T-helper 17 cell (primary cell): ENCODE data around the gene MYH11. TPM values are rescaled to one million over a fixed set of nuclear protein-coding genes. Genes with fewer than 3 reads are reported as not detected.
"Not testable (repeated sequence)": the region's sequence is repeated elsewhere in the genome, so short reads cannot be mapped to it uniquely, and the experiment has no call there.

ENCODE experiments used
- ATAC-seq: fragments of 150-1000 bp; cut with Tn5 transposase; 2 replicates; pipeline ENCODE4 v1.10.0; 2021; ENCODE audit warnings: mild to moderate bottlenecking, moderate library complexity
- DNase-seq, 3 donors: peaks; one replicate each; pipeline versions ENCODE4 v3.0.0 to v3.0.0-alpha.2; 2020 to 2021
- H3K9me3 ChIP-seq: one replicate; pipeline ENCODE4 v1.7.0; 2013; ENCODE audit warnings: low read length, mild to moderate bottlenecking; ENCODE audit not compliant: control insufficient read depth, poor library complexity, severe bottlenecking
- H3K27ac Mint-ChIP-seq: one replicate; pipeline ENCODE4 v1.8.0; 2022; ENCODE audit warnings: mild to moderate bottlenecking, moderate library complexity, mixed read lengths
- H3K27me3 Mint-ChIP-seq: one replicate; pipeline ENCODE4 v1.8.0; 2022; ENCODE audit warnings: mixed read lengths
- H3K36me3 Mint-ChIP-seq: one replicate; pipeline ENCODE4 v1.8.0; 2022; ENCODE audit warnings: low read depth, mixed read lengths
- H3K4me1 Mint-ChIP-seq: one replicate; pipeline ENCODE4 v1.8.0; 2022; ENCODE audit warnings: mild to moderate bottlenecking, mixed read lengths
- H3K4me3 Mint-ChIP-seq: one replicate; pipeline ENCODE4 v1.8.0; 2022; ENCODE audit warnings: mild to moderate bottlenecking, moderate library complexity, mixed read lengths
- total RNA-seq, 4 donors: library from RNA in 2 of 4; stranded (reverse) in 2 of 4; gene quantifications; one replicate each; pipeline ENCODE4 v1.2.3 and lab custom pipeline; 2022 to 2026

MYH11 gene
- total RNA-seq, 2 donors from 2014 or later: 0.22 to 0.29 TPM

- no peak overlapping the region for H3K4me3 Mint-ChIP-seq
- ATAC-seq (no peak), DNase-seq (no peak)
- peaks cover 15% of the 10 kb centered on the region for H3K4me1 Mint-ChIP-seq
- no peaks in the 10 kb centered on the region for H3K36me3 Mint-ChIP-seq
- H3K27me3 Mint-ChIP-seq: no peaks in the 10 kb centered on the region
- no peaks in the 10 kb centered on the region for H3K9me3 ChIP-seq
- H3K27ac Mint-ChIP-seq: no peak overlapping the region
Measured at GRCh38 chr16:15707332-15707731, 149.5 kb downstream of the MYH11 start.

GRCh38 chr16:15705064-15705565 lies 151.7 kb downstream of the MYH11 start:
- H3K36me3 Mint-ChIP-seq: no peaks in the 10 kb centered on the region

GRCh38 chr16:15704545-15704987 lies 152.3 kb downstream of the MYH11 start:
- H3K27ac Mint-ChIP-seq: peak overlapping the region; percentile 59
- H3K4me3 Mint-ChIP-seq: no peak overlapping the region
- H3K36me3 Mint-ChIP-seq: no peaks in the 10 kb centered on the region

More at GRCh38 chr16:15705064-15705565, 151.7 kb downstream of the MYH11 start:
- H3K4me1 Mint-ChIP-seq: peaks cover 11% of the 10 kb centered on the region
- no peak for DNase-seq
- no peak for ATAC-seq
- H3K9me3 ChIP-seq: no peaks in the 10 kb centered on the region
- no peaks in the 10 kb centered on the region for H3K27me3 Mint-ChIP-seq
- peak overlapping the region; percentile 59 for H3K27ac Mint-ChIP-seq
- H3K4me3 Mint-ChIP-seq: no peak overlapping the region

GRCh38 chr16:15703029-15703736 lies 153.6 kb downstream of the MYH11 start:
- Mint-ChIP-seq H3K27me3 (no peaks in the 10 kb centered on the region), H3K4me1 (peaks cover 13% of the 10 kb centered on the region), H3K4me3 (no peak overlapping the region), H3K27ac (peak overlapping the region; percentile 59), H3K36me3 (no peaks in the 10 kb centered on the region)
- H3K9me3 ChIP-seq: no peaks in the 10 kb centered on the region
- DNase-seq: no peak
- ATAC-seq: no peak

More at GRCh38 chr16:15704545-15704987, 152.3 kb downstream of the MYH11 start:
- peak; percentile 44 to 67 (median 46) for DNase-seq
- H3K9me3 ChIP-seq: no peaks in the 10 kb centered on the region
- Mint-ChIP-seq H3K27me3 (no peaks in the 10 kb centered on the region), H3K4me1 (peaks cover 12% of the 10 kb centered on the region)
- peak; percentile 78 for ATAC-seq

GRCh38 chr16:15701975-15702970 lies 154.6 kb downstream of the MYH11 start:
- Mint-ChIP-seq H3K36me3 (no peaks in the 10 kb centered on the region), H3K27me3 (no peaks in the 10 kb centered on the region), H3K4me1 (peaks cover 13% of the 10 kb centered on the region), H3K27ac (peak overlapping the region; percentile 16), H3K4me3 (no peak overlapping the region)
- DNase-seq (no peak), ATAC-seq (no peak)
- H3K9me3 ChIP-seq: no peaks in the 10 kb centered on the region

- peaks cover 13% of the 10 kb centered on the region for H3K4me1 Mint-ChIP-seq
- DNase-seq (no peak), ATAC-seq (no peak)
- no peak overlapping the region for H3K27ac Mint-ChIP-seq
- no peaks in the 10 kb centered on the region for H3K9me3 ChIP-seq
- no peaks in the 10 kb centered on the region for H3K36me3 Mint-ChIP-seq
- H3K4me3 Mint-ChIP-seq: no peak overlapping the region
- no peaks in the 10 kb centered on the region for H3K27me3 Mint-ChIP-seq
Measured at GRCh38 chr16:15701367-15701766, 155.5 kb downstream of the MYH11 start.

GRCh38 chr16:15699819-15700218 lies 157.0 kb downstream of the MYH11 start:
- H3K36me3 Mint-ChIP-seq: no peaks in the 10 kb centered on the region

GRCh38 chr16:15694499-15694898 lies 162.3 kb downstream of the MYH11 start:
- Mint-ChIP-seq H3K27me3 (no peaks in the 10 kb centered on the region), H3K36me3 (peaks cover 3% of the 10 kb centered on the region), H3K4me3 (no peak overlapping the region), H3K4me1 (peaks cover under 1% of the 10 kb centered on the region), H3K27ac (peak overlapping the region; percentile 85)
- no peaks in the 10 kb centered on the region for H3K9me3 ChIP-seq
- ATAC-seq (no peak), DNase-seq (no peak)

More at GRCh38 chr16:15699819-15700218, 157.0 kb downstream of the MYH11 start:
- ATAC-seq (no peak), DNase-seq (no peak)
- Mint-ChIP-seq H3K4me3 (no peak overlapping the region), H3K27ac (no peak overlapping the region), H3K4me1 (peaks cover 10% of the 10 kb centered on the region), H3K27me3 (no peaks in the 10 kb centered on the region)
- H3K9me3 ChIP-seq: no peaks in the 10 kb centered on the region

GRCh38 chr16:15692508-15692907 lies 164.3 kb downstream of the MYH11 start:
- H3K36me3 Mint-ChIP-seq, H3K9me3 ChIP-seq, DNase-seq, H3K27me3 Mint-ChIP-seq, H3K4me3 Mint-ChIP-seq, ATAC-seq, H3K27ac Mint-ChIP-seq, H3K4me1 Mint-ChIP-seq: not testable (repeated sequence)

GRCh38 chr16:15691046-15691445 lies 165.8 kb downstream of the MYH11 start:
- no peak for ATAC-seq
- peaks cover 3% of the 10 kb centered on the region for H3K36me3 Mint-ChIP-seq
- peaks cover 2% of the 10 kb centered on the region for H3K4me1 Mint-ChIP-seq
- peak overlapping the region; percentile 69 for H3K27ac Mint-ChIP-seq
- DNase-seq: no peak
- H3K27me3 Mint-ChIP-seq: no peaks in the 10 kb centered on the region
- H3K9me3 ChIP-seq: no peaks in the 10 kb centered on the region
- H3K4me3 Mint-ChIP-seq: no peak overlapping the region

- H3K4me1 Mint-ChIP-seq: peaks cover 4% of the 10 kb centered on the region
- no peak for DNase-seq
- H3K4me3 Mint-ChIP-seq: no peak overlapping the region
- H3K27me3 Mint-ChIP-seq: no peaks in the 10 kb centered on the region
- peaks cover 5% of the 10 kb centered on the region for H3K36me3 Mint-ChIP-seq
- no peak overlapping the region for H3K27ac Mint-ChIP-seq
- ATAC-seq: no peak
- no peaks in the 10 kb centered on the region for H3K9me3 ChIP-seq
Measured at GRCh38 chr16:15690296-15690695, 166.5 kb downstream of the MYH11 start.

GRCh38 chr16:15689290-15689689 lies 167.5 kb downstream of the MYH11 start:
- H3K9me3 ChIP-seq: no peaks in the 10 kb centered on the region
- DNase-seq: no peak
- H3K4me3 Mint-ChIP-seq: no peak overlapping the region
- H3K27ac Mint-ChIP-seq: no peak overlapping the region
- no peak for ATAC-seq
- H3K4me1 Mint-ChIP-seq: peaks cover 4% of the 10 kb centered on the region
- peaks cover 4% of the 10 kb centered on the region for H3K36me3 Mint-ChIP-seq
- H3K27me3 Mint-ChIP-seq: no peaks in the 10 kb centered on the region

GRCh38 chr16:15686287-15686686 lies 170.5 kb downstream of the MYH11 start:
- Mint-ChIP-seq H3K27ac (peak overlapping the region; percentile 24), H3K4me3 (no peak overlapping the region), H3K27me3 (no peaks in the 10 kb centered on the region), H3K4me1 (peaks cover 6% of the 10 kb centered on the region), H3K36me3 (peaks cover 2% of the 10 kb centered on the region)
- no peak for DNase-seq
- ATAC-seq: no peak
- no peaks in the 10 kb centered on the region for H3K9me3 ChIP-seq
